GM12874 (cell line): ENCODE data around the gene SDR9C7.

Source experiments
- TF ChIP-seq, protein P1 (sequence below): IDR thresholded peaks from 2 replicates; pipeline ENCODE4 v1.5.1; 2011; ENCODE audit warnings: low read depth, mild to moderate bottlenecking, control low read depth, low read length, moderate library complexity; ENCODE audit not compliant: insufficient read depth

The SDR9C7 gene

DNA sequence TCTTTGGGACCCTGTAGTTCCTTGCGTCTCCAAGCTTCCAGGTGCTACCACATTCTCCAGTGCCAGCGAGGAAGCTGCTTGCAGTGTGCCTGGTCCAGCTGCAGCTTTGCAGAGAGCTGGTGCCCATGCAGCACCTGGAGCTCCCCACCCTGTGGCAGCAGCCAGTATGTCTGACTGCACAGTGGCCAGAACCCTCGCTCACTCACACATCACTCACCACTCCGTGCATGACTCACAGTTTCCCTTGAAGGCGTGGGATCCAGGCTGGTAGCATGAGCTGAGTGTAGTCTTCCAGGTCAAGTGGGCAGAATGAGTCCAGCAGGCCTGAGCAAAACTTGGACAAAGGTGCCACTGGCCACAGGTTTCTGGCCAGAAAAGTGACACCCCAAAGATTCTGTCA, 33.6 kb downstream of the SDR9C7 start:
- TF ChIP-seq, protein P1, sequence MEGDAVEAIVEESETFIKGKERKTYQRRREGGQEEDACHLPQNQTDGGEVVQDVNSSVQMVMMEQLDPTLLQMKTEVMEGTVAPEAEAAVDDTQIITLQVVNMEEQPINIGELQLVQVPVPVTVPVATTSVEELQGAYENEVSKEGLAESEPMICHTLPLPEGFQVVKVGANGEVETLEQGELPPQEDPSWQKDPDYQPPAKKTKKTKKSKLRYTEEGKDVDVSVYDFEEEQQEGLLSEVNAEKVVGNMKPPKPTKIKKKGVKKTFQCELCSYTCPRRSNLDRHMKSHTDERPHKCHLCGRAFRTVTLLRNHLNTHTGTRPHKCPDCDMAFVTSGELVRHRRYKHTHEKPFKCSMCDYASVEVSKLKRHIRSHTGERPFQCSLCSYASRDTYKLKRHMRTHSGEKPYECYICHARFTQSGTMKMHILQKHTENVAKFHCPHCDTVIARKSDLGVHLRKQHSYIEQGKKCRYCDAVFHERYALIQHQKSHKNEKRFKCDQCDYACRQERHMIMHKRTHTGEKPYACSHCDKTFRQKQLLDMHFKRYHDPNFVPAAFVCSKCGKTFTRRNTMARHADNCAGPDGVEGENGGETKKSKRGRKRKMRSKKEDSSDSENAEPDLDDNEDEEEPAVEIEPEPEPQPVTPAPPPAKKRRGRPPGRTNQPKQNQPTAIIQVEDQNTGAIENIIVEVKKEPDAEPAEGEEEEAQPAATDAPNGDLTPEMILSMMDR: no peak

DNA sequence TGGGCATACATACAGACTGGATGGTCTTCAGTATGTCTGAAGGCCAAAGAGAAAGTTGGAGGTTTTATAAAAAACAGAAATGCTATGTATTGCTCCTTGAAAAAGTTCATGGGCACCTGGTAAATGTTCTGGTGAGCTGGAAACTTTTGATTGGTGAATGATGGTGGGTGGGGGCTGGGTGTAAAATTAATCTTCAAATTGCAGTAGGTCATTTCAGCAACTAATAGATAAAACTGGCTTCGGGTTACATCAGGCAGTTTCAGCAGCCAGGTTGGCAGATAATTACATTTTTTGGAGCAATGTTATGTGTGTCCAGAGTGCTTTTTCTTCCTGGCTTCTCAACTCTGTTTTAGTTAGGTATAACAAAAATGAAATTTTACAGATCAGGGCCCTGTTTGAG, 35.3 kb downstream of the SDR9C7 start:
- TF ChIP-seq, protein P1: no peak

DNA sequence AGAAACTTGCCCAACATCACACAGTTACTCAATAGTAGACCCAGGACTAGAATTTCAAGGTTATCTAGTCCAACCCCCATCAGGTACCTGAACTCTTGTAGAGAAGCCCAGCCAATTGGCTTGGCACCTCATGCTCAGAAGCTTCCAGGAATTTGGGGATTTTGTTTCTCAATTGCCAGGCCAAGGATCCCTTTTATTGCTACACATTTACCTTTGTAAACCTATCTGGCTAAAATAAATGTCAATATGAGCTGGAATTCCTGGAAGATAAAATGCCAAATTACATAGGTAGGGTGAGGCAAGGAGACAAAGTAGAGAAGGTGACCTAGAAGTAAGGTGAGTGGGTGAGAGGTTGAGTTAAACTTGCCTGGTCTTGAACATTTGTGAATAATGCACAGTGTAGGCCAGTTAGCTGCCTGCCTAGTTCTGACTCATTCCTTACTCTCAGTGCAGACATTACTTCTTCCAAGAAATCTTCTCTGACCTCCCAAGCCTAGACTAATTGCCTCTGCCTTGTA, 36.3 kb downstream of the SDR9C7 start:
- TF ChIP-seq, protein P1: no peak

DNA sequence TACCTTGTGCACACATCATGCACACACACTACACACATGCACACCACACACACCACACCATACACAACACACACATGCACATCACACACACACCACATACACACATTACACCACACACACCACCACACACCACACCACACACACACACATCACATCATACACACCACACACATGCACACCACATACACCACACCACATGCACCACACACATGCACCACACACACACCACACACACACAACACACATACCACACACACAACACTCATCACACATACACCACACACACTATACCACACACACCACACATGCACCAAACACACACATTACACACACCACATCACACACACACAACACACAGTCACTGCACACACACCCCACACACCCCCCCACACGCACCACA, 38.1 kb downstream of the SDR9C7 start:
- TF ChIP-seq, protein P1: no peak

DNA sequence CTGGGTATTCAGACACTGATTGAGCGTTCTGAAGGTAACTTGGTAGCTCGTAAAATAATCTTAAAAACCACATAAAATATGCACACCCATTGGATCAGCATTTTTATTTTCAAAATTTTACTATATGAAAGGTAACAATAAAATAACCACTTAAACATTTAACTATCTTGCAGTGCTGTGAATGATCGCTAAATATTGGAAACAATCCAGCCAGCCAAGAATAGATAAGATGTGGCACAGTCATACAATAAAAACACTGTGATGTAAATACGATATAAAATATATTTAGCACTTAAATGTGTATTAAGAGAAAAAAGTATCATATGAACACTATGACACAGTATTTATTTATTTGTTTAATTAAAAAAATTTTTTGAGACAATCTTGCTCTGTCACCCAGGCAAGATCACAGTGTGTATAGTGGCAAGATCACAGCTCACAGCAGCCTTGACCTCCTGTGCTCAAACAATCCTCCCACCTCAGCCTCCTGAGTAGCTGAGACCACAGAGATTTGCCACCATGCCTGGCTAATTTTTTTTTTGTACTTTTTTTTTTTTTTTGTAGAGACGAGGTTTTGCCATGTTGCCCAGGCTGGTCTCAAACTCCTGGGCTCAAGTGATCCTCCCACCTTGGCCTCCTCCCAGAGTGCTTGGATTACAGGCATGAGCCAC, 39.4 kb downstream of the SDR9C7 start:
- TF ChIP-seq, protein P1: no peak

DNA sequence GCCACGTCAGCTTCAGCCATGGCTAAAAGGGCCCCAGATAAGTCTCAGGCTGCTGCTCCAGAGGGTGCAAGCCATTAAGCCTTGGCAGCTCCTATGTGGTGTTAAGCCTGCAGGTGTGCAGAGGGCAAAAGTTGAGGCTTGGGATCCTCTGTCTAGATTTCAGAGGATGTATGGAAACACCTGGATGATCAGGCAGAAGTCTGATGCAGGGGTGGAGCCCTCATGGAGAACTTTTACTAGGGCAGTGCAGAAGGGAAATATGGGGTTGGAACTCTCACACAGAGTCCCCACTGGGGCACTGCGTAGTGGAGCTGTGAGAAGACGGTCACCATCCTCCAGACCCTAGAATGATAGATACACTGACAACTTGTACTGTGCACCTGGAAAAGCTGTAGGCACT, 47.9 kb downstream of the SDR9C7 start:
- TF ChIP-seq, protein P1: no peak

DNA sequence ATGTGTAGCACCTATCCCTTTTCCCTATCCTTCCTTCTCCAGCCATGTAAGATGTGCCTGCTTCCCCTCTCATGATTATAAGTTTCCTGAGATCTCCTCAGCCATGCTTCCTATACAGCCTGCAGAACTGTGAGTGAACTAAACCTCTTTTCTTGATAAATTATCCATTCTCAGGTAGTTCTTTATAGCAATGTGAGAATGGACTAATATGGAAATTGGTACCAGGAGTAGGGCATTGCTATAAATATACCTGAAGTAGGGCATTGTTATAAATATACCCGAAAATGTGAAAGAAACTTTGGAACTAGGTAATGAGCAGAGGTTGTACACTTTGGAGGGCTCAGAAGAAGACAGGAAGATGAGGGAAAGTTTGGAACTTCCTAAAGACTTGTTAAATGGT, 48.9 kb downstream of the SDR9C7 start:
- TF ChIP-seq, protein P1: no peak

DNA sequence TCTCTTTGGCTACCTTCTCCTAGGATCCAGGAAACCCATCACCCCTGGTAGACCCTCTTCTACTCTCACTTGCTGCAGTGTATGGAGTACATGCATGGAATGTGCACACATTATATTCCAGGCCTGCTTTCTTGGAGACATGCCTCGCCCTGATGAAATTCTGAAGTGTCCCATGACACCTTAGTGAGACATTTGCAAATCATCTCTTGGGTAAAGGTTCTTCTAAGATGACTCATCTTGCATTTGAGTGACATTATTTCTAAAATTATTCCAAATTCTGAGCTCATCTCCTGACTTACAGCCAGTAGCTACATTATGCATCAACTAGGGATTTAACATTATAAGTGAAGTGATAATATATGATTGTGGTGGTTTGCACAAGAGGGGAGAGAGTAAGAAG, 49.8 kb downstream of the SDR9C7 start:
- TF ChIP-seq, protein P1: no peak
